HCT116 (cell line): ENCODE data around the gene VAV1. TPM values are rescaled to one million over a fixed set of nuclear protein-coding genes. Genes with fewer than 3 reads are reported as not detected.

Experiments
- ATAC-seq: fragments of 200-7000 bp; cut with Tn5 transposase; 2 replicates; pipeline ENCODE4 v1.9.1; 2020; ENCODE audit warnings: mild to moderate bottlenecking, moderate library complexity
- BruUV-seq: library from RNA; stranded (reverse); fragments of 400-500 nt; replicated peaks from 2 replicates; lab custom pipeline; 2021; lab: Mats Ljungman, UMichigan
- CTCF ChIA-PET: fragments of 300-600 bp; sonication (Branson Sonifier 250); formaldehyde crosslinking; loops from one replicate; lab custom pipeline; 2021; ENCODE audit warnings: antibody characterized with exemption; lab: Charles Lee
- POLR2A ChIA-PET: fragments of 300-600, 350-600 bp; sonication (Branson Sonifier 250); formaldehyde crosslinking; loops from one replicate; lab custom pipeline; 2021; ENCODE audit warnings: antibody characterized with exemption; lab: Charles Lee
- RAD21 ChIA-PET, 2 experiments: fragments of 300-600 bp; sonication (Branson Sonifier 250); formaldehyde crosslinking; loops; one replicate each; lab custom pipeline; 2023; ENCODE audit warnings: low total read pairs in 2 of 2; ENCODE audit not compliant: uncharacterized antibody in 2 of 2, unreplicated experiment in 2 of 2, low non-redundant PET in 1 of 2; lab: Charles Lee
- DNase-seq: peaks from one replicate; pipeline ENCODE4 v3.0.0-alpha.2; 2010; ENCODE audit warnings: low read depth, low spot score
- H2AFZ ChIP-seq: fragments of 200-600 bp; shearing (Covaris generic), sonication (generic); 2 replicates; pipeline ENCODE4 v1.6.1; 2017; ENCODE audit warnings: low read depth, mixed run types, mixed read lengths, antibody characterized with exemption, low read length; ENCODE audit not compliant: poor library complexity, severe bottlenecking
- H3K27ac ChIP-seq: 2 replicates; pipeline ENCODE4 v1.5.1; 2012; ENCODE audit warnings: low read depth, low read length
- H3K27me3 ChIP-seq: fragments of 200-600 bp; sonication (generic); 2 replicates; pipeline ENCODE4 v1.6.1; 2016; ENCODE audit warnings: mixed run types, low read length, mixed read lengths; ENCODE audit not compliant: insufficient read depth
- H3K36me3 ChIP-seq, 2 experiments: fragments of 200-500 bp in 1 of 2; fragments of 200-600 bp in 1 of 2; sonication (Bioruptor generic) in 1 of 2; sonication (generic) in 1 of 2; 2 replicates each; pipeline versions ENCODE4 v1.5.1 to v1.6.1; 2014 to 2016; ENCODE audit warnings: low read length in 2 of 2, inconsistent platforms in 1 of 2, mixed read lengths in 1 of 2, mixed run types in 1 of 2; ENCODE audit not compliant: insufficient read depth in 2 of 2, control insufficient read depth in 1 of 2
- H3K4me1 ChIP-seq, 2 experiments: fragments of 200-600 bp in 1 of 2; sonication (generic) in 1 of 2; 2 replicates each; pipeline versions ENCODE4 v1.5.1 to v1.6.1; 2012 to 2017; ENCODE audit warnings: low read length in 2 of 2, inconsistent platforms in 1 of 2, mild to moderate bottlenecking in 1 of 2, mixed read lengths in 1 of 2, mixed run types in 1 of 2, moderate library complexity in 1 of 2; ENCODE audit not compliant: insufficient read depth in 2 of 2, control insufficient read depth in 1 of 2
- H3K4me2 ChIP-seq: fragments of 200-600 bp; sonication (generic); 2 replicates; pipeline ENCODE4 v1.6.1; 2017; ENCODE audit warnings: mixed run types, low read length, mixed read lengths
- H3K4me3 ChIP-seq, 2 experiments: fragments of 200-600 bp in 1 of 2; sonication (generic) in 1 of 2; replicated peaks in 1 of 2; 2 replicates each; pipeline ENCODE4 v1.5.1; 2011 to 2016; ENCODE audit warnings: low read length in 2 of 2, control low read depth in 1 of 2, low read depth in 1 of 2, mild to moderate bottlenecking in 1 of 2, mixed read lengths in 1 of 2, mixed run types in 1 of 2
- H3K79me2 ChIP-seq: fragments of 200-600 bp; sonication (generic); 2 replicates; pipeline ENCODE4 v1.6.1; 2017; ENCODE audit warnings: mild to moderate bottlenecking, mixed run types, low read length, moderate library complexity, mixed read lengths; ENCODE audit not compliant: insufficient read depth
- H3K9ac ChIP-seq: fragments of 200-600 bp; sonication (generic); 2 replicates; pipeline ENCODE4 v1.6.1; 2016; ENCODE audit warnings: low read length, mixed read lengths
- H3K9me2 ChIP-seq: fragments of 200-600 bp; sonication (generic), shearing (Covaris generic); 2 replicates; pipeline ENCODE4 v1.6.1; 2017; ENCODE audit warnings: mixed run types, mild to moderate bottlenecking, moderate library complexity; ENCODE audit not compliant: insufficient read depth
- H3K9me3 ChIP-seq, 2 experiments: fragments of 200-500 bp in 1 of 2; fragments of 200-600 bp in 1 of 2; sonication (Bioruptor generic) in 1 of 2; sonication (generic) in 1 of 2; 2 replicates each; pipeline ENCODE4 v1.6.1; 2014 to 2017; ENCODE audit warnings: low read length in 2 of 2, mixed read lengths in 2 of 2, inconsistent platforms in 1 of 2, low read depth in 1 of 2, mild to moderate bottlenecking in 1 of 2, mixed run types in 1 of 2, moderate library complexity in 1 of 2; ENCODE audit not compliant: control insufficient read depth in 1 of 2, insufficient read depth in 1 of 2
- H4K20me1 ChIP-seq: fragments of 200-600 bp; sonication (generic), shearing (Covaris generic); 2 replicates; pipeline ENCODE4 v1.6.1; 2017; ENCODE audit warnings: mixed run types, mild to moderate bottlenecking, moderate library complexity; ENCODE audit not compliant: insufficient read depth
- CBX3 ChIP-seq: IDR thresholded peaks from 2 replicates; pipeline ENCODE4 v1.6.1; 2012; ENCODE audit warnings: low read depth
- CEBPB ChIP-seq: IDR thresholded peaks from 2 replicates; pipeline ENCODE4 v1.6.1; 2012; ENCODE audit warnings: low read depth
- EGR1 ChIP-seq: IDR thresholded peaks from 2 replicates; pipeline ENCODE4 v1.6.1; 2012; ENCODE audit warnings: low read depth
- ELF1 ChIP-seq: IDR thresholded peaks from 2 replicates; pipeline ENCODE4 v1.6.1; 2012; ENCODE audit warnings: low read depth, borderline replicate concordance
- EZH2 ChIP-seq: fragments of 200-600 bp; sonication (generic); IDR thresholded peaks from 2 replicates; pipeline ENCODE4 v1.6.1; 2017; ENCODE audit warnings: antibody characterized with exemption, mixed run types
- EZH2phosphoT487 ChIP-seq: fragments of 200-600 bp; IDR thresholded peaks from 2 replicates; pipeline ENCODE4 v1.6.1; 2018; ENCODE audit warnings: antibody characterized with exemption, borderline replicate concordance
- FOSL1 ChIP-seq: IDR thresholded peaks from 2 replicates; pipeline ENCODE4 v1.6.1; 2012; ENCODE audit warnings: low read depth
- JUND ChIP-seq: IDR thresholded peaks from 2 replicates; pipeline ENCODE4 v1.6.1; 2012
- MAX ChIP-seq: IDR thresholded peaks from 2 replicates; pipeline ENCODE4 v1.6.1; 2012
- POLR2A ChIP-seq: IDR thresholded peaks from 2 replicates; pipeline ENCODE4 v1.7.0; 2011; ENCODE audit warnings: borderline replicate concordance; ENCODE audit not compliant: insufficient read depth, insufficient read length; ENCODE audit errors: extremely low read depth
- POLR2AphosphoS5 ChIP-seq: IDR thresholded peaks from 2 replicates; pipeline ENCODE4 v1.6.1; 2011; ENCODE audit warnings: mild to moderate bottlenecking, low read depth, low read length, moderate library complexity
- SIN3A ChIP-seq: IDR thresholded peaks from 2 replicates; pipeline ENCODE4 v1.6.1; 2012; ENCODE audit warnings: low read depth
- SRF ChIP-seq: IDR thresholded peaks from 2 replicates; pipeline ENCODE4 v1.6.1; 2012; ENCODE audit warnings: low read depth
- ZBTB33 ChIP-seq: IDR thresholded peaks from 2 replicates; pipeline ENCODE4 v1.6.1; 2011; ENCODE audit warnings: mild to moderate bottlenecking, low read length, moderate library complexity; ENCODE audit not compliant: insufficient replicate concordance; ENCODE audit errors: extremely low read depth
- ZFX ChIP-seq: fragments of 450-650 bp; IDR thresholded peaks from 2 replicates; pipeline ENCODE4 v1.6.1; 2017
- intact Hi-C: fragments of 100-400 bp; cut with micrococcal nuclease; formaldehyde crosslinking; loops from 2 replicates; pipeline ENCODE4 v1.10.0; 2022
- total RNA-seq: library from RNA; stranded (reverse); gene quantifications from one replicate; pipeline ENCODE4 v1.2.1, GENCODE V29; 2021; ENCODE audit not compliant: unreplicated experiment
- TF ChIP-seq, protein P1 (sequence below): IDR thresholded peaks from 2 replicates; pipeline ENCODE4 v1.6.1; 2012
- TF ChIP-seq, protein P2 (sequence below), 3 experiments: fragments of 200-600 bp in 1 of 3; sonication (generic) in 1 of 3; IDR thresholded peaks in 2 of 3; conservative IDR thresholded peaks in 1 of 3; 2 replicates each; pipeline ENCODE4 v1.5.1; 2012 to 2017; ENCODE audit warnings: low read depth in 2 of 3, low read length in 2 of 3, antibody characterized with exemption in 1 of 3, borderline replicate concordance in 1 of 3, control low read depth in 1 of 3, mild to moderate bottlenecking in 1 of 3, mixed read lengths in 1 of 3, mixed run types in 1 of 3, moderate library complexity in 1 of 3; ENCODE audit not compliant: insufficient read depth in 1 of 3

The VAV1 gene
- total RNA-seq, 1 experiment from 2014 or later = 20.6 TPM

- CTCF ChIA-PET = no interaction called here
- 0 out of 2 replicates have a peak, but pooled peaks cover 4% of the 10 kb centered on the region for H3K27me3 ChIP-seq
- H3K4me3 ChIP-seq = no peak overlapping the region
- RAD21 ChIA-PET = no interaction called here
- no peak overlapping the region for H3K27ac ChIP-seq
- no peaks in the 10 kb centered on the region for H3K4me1 ChIP-seq
- H3K9me2 ChIP-seq = no peaks in the 10 kb centered on the region
- H4K20me1 ChIP-seq = no peaks in the 10 kb centered on the region
- intact Hi-C loops = no loop called here
- H3K36me3 ChIP-seq = no peaks in the 10 kb centered on the region
- no peak for DNase-seq
- no peaks in the 10 kb centered on the region for H3K79me2 ChIP-seq
- no peak overlapping the region for H3K9ac ChIP-seq
- no peak overlapping the region for H3K4me2 ChIP-seq
- no TSS peak for BruUV-seq
- no peak overlapping the region for H2AFZ ChIP-seq
- 0 out of 4 replicates have a peak, but pooled peaks cover 0 to 3% of the 10 kb centered on the region in 2 experiments for H3K9me3 ChIP-seq
- POLR2A ChIA-PET = no interaction called here
- no peak for ATAC-seq
- no peak for TF ChIP-seq ZBTB33
- no peak for TF ChIP-seq JUND
- no peak for TF ChIP-seq POLR2A
- no peak for TF ChIP-seq POLR2AphosphoS5
- no peak for TF ChIP-seq CBX3
- TF ChIP-seq ZFX = no peak
- TF ChIP-seq EZH2 = no peak
- TF ChIP-seq, all 23 proteins: peak for 0
Measured at GRCh38 chr19:6894313-6894712, 121.8 kb downstream of the VAV1 start.

DNA sequence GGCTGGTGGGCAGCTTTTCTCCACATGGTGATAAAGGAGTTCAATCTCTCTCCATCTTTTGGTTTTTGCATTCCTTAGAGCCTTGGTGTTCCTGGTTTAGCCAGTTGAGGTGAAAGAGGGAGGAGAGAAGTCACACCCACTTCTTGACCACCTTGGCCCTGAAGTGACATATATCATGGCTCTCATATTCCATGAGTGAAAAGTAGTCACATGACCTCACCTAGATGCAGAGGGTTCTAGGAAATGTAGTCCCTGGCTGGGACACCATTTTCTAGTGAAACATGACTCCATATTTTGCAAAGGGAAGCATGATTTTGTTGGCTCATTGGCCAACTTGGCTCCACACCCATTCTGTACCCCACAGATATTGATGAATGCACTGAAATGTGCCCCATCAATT lies 130.9 kb downstream of the VAV1 start:
- H3K36me3 ChIP-seq = no peaks in the 10 kb centered on the region
- POLR2A ChIA-PET = no interaction called here
- peaks cover 9 to 13% of the 10 kb centered on the region in 2 experiments; a peak in 2 of 4 replicates for H3K9me3 ChIP-seq
- no peaks in the 10 kb centered on the region for H3K9me2 ChIP-seq
- no peak overlapping the region for H3K9ac ChIP-seq
- intact Hi-C loops = no loop called here
- H3K79me2 ChIP-seq = no peaks in the 10 kb centered on the region
- no peak for DNase-seq
- H3K4me1 ChIP-seq = no peaks in the 10 kb centered on the region
- H2AFZ ChIP-seq = no peak overlapping the region
- no peak overlapping the region for H3K4me2 ChIP-seq
- CTCF ChIA-PET = no interaction called here
- no peak overlapping the region for H3K4me3 ChIP-seq
- no peak overlapping the region for H3K27ac ChIP-seq
- BruUV-seq = no TSS peak
- RAD21 ChIA-PET = no interaction called here
- H3K27me3 ChIP-seq = no peaks in the 10 kb centered on the region
- no peaks in the 10 kb centered on the region for H4K20me1 ChIP-seq
- no peak for ATAC-seq
- no peak for TF ChIP-seq POLR2A
- TF ChIP-seq ELF1 = no peak
- no peak for TF ChIP-seq POLR2AphosphoS5
- TF ChIP-seq SIN3A = no peak
- TF ChIP-seq SRF = no peak
- TF ChIP-seq CEBPB = no peak
- TF ChIP-seq JUND = no peak
- TF ChIP-seq EGR1 = no peak
- TF ChIP-seq, protein P1, sequence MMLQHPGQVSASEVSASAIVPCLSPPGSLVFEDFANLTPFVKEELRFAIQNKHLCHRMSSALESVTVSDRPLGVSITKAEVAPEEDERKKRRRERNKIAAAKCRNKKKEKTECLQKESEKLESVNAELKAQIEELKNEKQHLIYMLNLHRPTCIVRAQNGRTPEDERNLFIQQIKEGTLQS = no peak
- TF ChIP-seq MAX = no peak
- TF ChIP-seq, protein P2, sequence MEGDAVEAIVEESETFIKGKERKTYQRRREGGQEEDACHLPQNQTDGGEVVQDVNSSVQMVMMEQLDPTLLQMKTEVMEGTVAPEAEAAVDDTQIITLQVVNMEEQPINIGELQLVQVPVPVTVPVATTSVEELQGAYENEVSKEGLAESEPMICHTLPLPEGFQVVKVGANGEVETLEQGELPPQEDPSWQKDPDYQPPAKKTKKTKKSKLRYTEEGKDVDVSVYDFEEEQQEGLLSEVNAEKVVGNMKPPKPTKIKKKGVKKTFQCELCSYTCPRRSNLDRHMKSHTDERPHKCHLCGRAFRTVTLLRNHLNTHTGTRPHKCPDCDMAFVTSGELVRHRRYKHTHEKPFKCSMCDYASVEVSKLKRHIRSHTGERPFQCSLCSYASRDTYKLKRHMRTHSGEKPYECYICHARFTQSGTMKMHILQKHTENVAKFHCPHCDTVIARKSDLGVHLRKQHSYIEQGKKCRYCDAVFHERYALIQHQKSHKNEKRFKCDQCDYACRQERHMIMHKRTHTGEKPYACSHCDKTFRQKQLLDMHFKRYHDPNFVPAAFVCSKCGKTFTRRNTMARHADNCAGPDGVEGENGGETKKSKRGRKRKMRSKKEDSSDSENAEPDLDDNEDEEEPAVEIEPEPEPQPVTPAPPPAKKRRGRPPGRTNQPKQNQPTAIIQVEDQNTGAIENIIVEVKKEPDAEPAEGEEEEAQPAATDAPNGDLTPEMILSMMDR (IDR thresholded peaks at IDR 0.05 in 2 of 3, conservative IDR thresholded peaks at IDR 0.05 in 1 of 3; ENCODE audit: borderline replicate concordance in 1 of 3, insufficient read depth in 1 of 3, low read depth in 2 of 3, low read length in 2 of 3) = no peak
- no peak for TF ChIP-seq EZH2phosphoT487
- TF ChIP-seq CBX3 = no peak
- TF ChIP-seq FOSL1 = no peak
